Measurements from ENCODE around the gene CAMTA2.
A peak's percentile ranks its signal among the peaks of the same experiment; 100 is the strongest.

CAMTA2 gene

DNA sequence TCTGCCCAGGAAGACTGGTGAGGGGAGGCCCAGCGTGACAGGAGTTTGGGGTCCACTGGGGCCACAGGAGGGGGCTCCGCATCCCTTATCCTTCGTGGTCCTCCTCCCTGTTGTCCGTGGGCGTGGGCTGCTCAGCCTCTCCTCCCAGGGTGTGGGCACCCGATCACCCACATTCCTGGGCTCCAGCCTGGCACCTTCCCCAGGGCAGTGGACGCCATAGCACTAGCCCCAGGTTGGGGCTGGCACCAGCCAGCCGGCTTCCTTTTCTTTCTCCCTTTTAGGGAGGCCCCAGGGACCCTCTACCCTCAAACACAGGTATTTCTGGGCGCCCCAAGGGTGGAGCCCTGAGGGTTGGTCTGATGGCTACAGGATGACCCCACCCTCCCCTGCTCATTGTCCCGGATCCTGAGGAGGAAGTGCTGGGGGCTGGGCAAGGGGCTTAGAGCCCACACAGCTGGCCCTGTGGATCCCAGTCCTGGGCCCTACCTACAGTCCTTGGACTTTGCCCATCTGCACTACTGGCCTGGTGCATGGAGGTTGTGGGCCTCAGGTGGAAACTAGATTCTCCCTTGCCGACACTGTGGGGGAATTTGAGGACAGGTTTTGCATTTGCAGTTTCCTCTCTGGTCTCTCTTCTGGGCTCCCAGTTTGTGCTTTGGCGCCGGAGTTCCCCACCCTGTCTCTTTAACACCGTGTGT, 11.4 kb upstream of the CAMTA2 start:
- no peak for ATAC-seq

DNA sequence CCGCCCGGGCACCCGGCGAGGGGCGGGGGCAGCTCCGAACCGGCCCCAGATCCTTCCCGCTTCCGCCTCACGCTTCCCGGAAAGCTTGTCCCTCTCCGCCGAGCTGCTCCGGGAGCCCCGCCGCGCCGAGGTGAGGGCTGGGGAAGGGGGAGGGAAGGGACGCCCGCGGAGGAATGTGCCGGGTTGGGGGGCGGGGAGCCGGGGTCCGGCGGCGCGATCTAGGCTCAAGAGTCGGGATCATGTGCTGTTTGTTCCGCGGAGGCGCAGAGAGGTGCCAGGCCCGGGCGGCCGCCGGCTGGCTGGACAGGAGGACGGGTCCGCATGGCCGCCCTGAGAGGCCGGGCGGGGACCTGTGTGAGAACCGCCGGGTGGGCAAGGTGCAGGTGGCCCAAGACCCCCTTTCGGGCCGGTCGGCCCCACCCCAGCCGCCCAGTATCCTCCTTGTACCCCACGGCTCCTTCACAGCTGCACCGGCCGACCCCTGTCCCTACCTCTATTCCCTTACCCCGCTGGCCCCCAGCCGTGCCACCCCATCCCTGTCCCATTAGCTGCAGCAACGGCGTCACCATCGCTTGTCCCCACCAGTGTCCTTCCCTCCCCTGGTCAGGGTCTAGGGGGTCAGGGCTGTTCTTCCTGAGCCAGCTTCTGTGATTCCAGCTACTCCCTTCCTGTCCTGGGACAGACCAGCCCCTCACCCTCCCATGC, 10.7 kb upstream of the CAMTA2 start:
- ATAC-seq: peak; percentile 1 to 4

GRCh38 chr17:4997302-4998026, 10.0 kb upstream of the CAMTA2 start, which contains the start of the genes INCA1 and KIF1C:
Gene INCA1, minus strand, starts transcription at chr17:4997522. Its CDS starts 3,085 bp downstream, at chr17:4994437.
Gene KIF1C, plus strand, starts transcription at chr17:4997950. Its CDS starts 2,297 bp downstream, at chr17:5000247.
- ATAC-seq: peak; percentile 93 to 95

GRCh38 chr17:4994081-4994595, 6.7 kb upstream of the CAMTA2 start:
- no peak for ATAC-seq

GRCh38 chr17:4987767-4988567, 492 bp upstream of the CAMTA2 start:
- peak in 1 of 2 donors; percentile 8 for ATAC-seq

DNA sequence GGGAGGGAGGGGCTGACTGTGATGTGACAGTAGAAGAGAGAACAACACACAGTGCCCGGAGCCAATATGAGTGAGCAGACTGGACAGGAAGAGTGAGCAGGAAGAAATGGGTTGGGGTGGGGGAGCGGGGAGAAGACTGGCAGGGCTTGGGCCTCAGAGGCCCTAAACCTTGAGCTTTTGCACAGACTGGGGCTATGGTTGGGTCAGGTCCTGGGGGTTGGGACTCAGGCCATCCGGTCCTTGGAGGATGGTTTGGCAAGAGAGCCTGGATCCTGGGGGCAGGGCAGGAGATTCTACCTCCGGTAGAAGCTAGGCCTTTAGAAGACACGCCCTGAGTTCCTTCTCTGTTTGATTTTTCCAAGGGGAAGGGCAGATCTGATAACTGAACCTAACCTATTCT, 1.1 kb downstream of the CAMTA2 start:
- no peak for ATAC-seq

DNA sequence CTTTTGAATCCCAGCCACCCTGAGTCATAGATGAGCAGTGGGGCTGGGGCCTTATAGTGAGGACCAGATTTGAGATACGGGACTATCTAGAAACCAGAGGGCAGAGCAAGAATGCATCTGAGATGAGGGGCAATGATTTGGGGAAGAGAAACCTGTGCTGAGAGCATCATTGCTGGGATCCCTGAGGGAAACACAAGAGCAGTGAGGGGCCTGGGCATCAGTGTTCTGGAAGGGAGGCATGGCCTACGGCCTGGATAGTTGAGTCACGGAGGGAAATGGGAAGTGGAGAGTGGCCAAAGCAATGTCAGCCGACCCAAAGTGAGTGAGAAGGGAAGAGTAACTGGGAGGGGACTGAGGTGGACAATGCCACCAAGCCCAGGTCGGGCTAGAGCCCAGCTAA, 5.2 kb downstream of the CAMTA2 start:
- ATAC-seq: no peak

- peak; percentile 72 to 74 for ATAC-seq
These were observed 6.7 kb downstream of the CAMTA2 start for GRCh38 chr17:4980644-4981216.

GRCh38 chr17:4978726-4979125, 8.7 kb downstream of the CAMTA2 start:
- ATAC-seq: no peak

DNA sequence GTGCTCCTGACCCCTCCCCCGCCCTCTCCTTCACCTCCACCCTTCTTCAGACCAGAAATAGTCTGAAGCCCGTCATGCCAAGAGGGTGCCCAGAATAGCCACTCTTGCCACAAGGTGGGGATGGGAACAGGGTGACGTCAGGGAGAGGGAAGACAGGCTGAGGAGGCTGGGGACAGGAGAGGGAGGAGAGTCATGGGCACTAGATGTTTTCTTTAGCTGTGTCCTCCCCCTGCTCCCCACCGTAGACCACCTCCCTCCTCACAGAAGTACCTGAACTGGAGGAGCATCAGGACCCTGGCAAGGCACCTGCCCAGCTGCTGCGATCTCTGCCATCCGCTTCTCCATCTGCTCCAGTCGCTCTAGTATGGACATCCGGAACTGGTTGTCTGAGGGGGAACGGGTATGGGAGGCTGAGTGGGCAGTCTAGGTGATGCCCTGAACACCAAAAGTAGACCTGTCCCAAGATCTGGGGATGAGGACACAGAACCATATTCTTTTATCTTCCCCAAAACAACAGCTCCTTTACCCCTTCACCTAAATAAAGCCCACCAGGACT, 13.3 kb downstream of the CAMTA2 start:
- ATAC-seq: no peak

- ATAC-seq: no peak
These were observed 14.0 kb downstream of the CAMTA2 start for GRCh38 chr17:4973256-4974114.

GRCh38 chr17:4972752-4973151, 14.7 kb downstream of the CAMTA2 start:
- no peak for ATAC-seq

- no peak for ATAC-seq
These were observed 15.2 kb downstream of the CAMTA2 start for GRCh38 chr17:4972322-4972721.

GRCh38 chr17:4971826-4972225, 15.6 kb downstream of the CAMTA2 start:
- ATAC-seq: no peak

DNA sequence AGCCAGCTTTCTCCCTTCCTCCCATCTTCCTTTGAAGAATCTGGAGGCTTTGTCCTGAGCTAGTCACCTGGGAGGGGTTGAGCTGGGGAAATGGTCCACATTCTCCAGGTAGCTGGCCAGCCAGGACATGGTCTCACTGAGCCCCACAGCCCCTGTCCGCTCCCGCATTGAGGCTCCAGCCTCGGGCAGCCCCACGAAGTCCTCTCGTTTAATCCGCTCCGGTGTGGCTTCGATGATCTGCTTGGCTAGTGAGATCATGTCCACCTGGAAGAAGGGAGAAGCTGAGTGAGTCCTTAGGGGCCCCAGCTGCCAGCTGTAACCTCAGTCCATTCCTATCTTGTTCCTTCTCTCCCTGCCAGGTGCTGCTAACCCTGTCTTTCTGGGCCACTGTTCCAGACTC, 17.2 kb downstream of the CAMTA2 start:
- ATAC-seq: no peak

DNA sequence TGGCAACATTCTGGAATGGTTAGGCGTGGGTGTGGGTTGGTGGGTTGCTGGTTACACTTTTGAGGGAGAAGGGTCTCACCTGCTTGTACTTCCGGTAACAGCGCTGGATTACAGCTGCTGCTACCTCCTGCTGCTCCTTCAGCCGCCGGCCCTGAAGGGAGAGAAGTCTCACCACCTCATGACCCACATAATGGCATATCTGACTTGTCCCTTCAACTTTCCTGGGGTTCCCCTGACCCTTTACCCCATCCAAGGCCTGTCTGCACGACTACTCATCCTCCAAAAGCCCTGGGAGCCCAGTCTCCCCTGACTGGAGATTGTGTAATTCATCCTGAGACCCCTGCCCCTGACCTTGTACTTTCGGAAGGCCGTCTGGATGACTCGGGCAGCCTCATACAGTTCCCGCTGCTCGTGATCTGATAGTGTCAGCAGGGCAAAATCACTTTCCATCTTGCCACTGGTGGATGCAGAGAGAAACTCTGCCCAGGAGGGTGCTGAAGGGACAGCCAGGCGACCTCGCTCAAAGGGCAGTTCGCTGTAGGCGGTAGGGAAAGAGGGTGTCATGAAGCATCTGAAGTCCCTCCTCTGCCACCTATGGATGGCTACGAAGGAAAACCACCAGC, 17.8 kb downstream of the CAMTA2 start:
- ATAC-seq: no peak

GRCh38 chr17:4969047-4969550, 18.4 kb downstream of the CAMTA2 start:
- peak; percentile 29 to 36 for ATAC-seq

DNA sequence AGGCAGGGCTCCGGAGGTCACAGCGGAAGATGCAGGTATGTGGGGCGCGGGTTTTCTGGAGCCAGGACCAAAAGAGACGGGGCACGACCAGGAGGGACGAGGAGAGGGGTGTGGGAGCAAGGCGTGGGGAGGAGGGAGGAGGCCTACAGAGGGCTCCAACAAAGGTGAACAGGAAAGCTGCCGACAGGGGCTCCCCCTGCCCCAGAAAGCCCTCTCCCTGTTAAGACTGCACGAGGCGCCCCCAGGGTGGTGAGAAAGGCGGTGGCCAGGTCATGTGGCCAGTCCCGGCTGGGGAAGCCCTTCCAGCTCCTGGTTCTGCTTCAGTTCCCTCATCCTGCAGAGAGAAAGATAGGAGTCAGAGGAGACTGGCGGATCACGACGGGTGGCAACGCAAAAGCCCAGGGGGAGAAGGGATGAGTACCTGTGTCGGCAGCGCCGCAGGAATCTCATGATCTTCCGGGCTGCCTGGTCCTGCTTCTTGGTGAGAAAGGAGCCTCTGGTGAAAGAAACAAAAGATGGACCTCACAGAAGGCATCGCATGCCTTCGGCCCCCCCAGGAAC, 18.9 kb downstream of the CAMTA2 start:
- ATAC-seq: no peak
